ENCODE data around the gene ZMAT3.

Gene ZMAT3

DNA sequence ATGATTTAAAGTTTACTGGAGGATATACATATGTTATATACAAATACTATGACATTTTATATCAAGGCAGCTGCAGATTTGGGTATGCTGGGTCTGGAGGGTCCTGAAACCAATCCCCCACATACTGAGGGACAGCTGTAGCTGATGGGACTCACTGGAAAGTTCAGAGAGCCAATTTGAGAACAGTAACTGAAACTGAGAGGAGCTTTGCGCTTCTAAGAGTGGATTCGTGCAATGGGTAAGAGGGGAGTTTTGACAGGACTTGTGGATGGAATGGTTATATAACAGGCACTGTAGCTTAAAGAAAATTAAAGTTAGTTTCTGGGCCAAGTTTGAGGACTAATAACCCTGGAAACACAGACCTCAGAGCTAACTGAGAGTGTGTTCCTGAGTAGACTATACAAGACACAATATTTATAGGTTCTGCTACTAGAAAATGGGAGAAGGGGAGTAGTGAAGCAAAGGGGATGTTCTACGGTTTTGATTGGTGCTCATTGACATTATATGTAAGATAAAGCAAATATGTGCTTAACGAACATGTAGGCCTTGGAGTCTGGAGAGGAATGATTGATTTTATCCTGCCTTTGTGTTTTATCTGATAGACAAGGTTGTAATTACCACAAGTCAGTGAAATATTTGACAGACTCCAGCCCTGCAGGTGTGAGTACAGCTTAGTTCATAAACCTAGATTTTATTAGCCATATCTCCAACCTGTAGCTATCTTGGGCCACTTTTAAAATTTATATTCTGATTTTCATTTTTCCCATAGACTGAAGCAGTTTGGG, 4.8 kb upstream of the ZMAT3 start:
- CTCF ChIA-PET = interaction anchor here (0.8 to 1.3 kb wide), 4 partner anchors 28 to 245 kb away, joined by 3 to 5 read pairs (median 4); no protein-coding TSS in a partner anchor
- H3K4me1 ChIP-seq (ENCODE audit: control insufficient read depth, insufficient read depth, low read length) = no peaks in the 10 kb centered on the region
- no peak overlapping the region for H3K27ac ChIP-seq (ENCODE audit: extremely low read depth, low read depth, low read length)
- no peak overlapping the region for H3K4me3 ChIP-seq (ENCODE audit: low read depth, low read length)
- no peaks in the 10 kb centered on the region for H3K36me3 ChIP-seq (ENCODE audit: control insufficient read depth in 2 of 2, insufficient read depth in 1 of 2, low read length in 2 of 2)
- TF ChIP-seq ZNF560 (tag by site-specific recombination; IDR thresholded peaks at IDR 0.05; ENCODE audit: borderline replicate concordance) (no peak), ZNF513 (tag by site-specific recombination; IDR thresholded peaks at IDR 0.05) (no peak), SCRT2 (tag by site-specific recombination; IDR thresholded peaks at IDR 0.05) (no peak), ZNF501 (tag by site-specific recombination; IDR thresholded peaks at IDR 0.05) (no peak), ZNF311 (tag by site-specific recombination; IDR thresholded peaks at IDR 0.05; ENCODE audit: borderline replicate concordance) (no peak), ZNF10 (tag by site-specific recombination; IDR thresholded peaks at IDR 0.05) (no peak), ZNF548 (tag by site-specific recombination; IDR thresholded peaks at IDR 0.05) (no peak), ZFHX2 (tag by site-specific recombination; conservative IDR thresholded peaks at IDR 0.05) (no peak)
- TF ChIP-seq, protein P1, sequence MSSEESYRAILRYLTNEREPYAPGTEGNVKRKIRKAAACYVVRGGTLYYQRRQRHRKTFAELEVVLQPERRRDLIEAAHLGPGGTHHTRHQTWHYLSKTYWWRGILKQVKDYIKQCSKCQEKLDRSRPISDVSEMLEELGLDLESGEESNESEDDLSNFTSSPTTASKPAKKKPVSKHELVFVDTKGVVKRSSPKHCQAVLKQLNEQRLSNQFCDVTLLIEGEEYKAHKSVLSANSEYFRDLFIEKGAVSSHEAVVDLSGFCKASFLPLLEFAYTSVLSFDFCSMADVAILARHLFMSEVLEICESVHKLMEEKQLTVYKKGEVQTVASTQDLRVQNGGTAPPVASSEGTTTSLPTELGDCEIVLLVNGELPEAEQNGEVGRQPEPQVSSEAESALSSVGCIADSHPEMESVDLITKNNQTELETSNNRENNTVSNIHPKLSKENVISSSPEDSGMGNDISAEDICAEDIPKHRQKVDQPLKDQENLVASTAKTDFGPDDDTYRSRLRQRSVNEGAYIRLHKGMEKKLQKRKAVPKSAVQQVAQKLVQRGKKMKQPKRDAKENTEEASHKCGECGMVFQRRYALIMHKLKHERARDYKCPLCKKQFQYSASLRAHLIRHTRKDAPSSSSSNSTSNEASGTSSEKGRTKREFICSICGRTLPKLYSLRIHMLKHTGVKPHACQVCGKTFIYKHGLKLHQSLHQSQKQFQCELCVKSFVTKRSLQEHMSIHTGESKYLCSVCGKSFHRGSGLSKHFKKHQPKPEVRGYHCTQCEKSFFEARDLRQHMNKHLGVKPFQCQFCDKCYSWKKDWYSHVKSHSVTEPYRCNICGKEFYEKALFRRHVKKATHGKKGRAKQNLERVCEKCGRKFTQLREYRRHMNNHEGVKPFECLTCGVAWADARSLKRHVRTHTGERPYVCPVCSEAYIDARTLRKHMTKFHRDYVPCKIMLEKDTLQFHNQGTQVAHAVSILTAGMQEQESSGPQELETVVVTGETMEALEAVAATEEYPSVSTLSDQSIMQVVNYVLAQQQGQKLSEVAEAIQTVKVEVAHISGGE (tag by site-specific recombination; conservative IDR thresholded peaks at IDR 0.05; ENCODE audit: low read depth) = no peak
- TF ChIP-seq, protein P2, sequence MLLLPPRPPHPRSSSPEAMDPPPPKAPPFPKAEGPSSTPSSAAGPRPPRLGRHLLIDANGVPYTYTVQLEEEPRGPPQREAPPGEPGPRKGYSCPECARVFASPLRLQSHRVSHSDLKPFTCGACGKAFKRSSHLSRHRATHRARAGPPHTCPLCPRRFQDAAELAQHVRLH (tag by site-specific recombination; IDR thresholded peaks at IDR 0.05) = no peak
- POLR2A ChIA-PET = no interaction called here
- H3K9me3 ChIP-seq (ENCODE audit: control insufficient read depth, insufficient read depth, low read depth, low read length) = no peaks in the 10 kb centered on the region

DNA sequence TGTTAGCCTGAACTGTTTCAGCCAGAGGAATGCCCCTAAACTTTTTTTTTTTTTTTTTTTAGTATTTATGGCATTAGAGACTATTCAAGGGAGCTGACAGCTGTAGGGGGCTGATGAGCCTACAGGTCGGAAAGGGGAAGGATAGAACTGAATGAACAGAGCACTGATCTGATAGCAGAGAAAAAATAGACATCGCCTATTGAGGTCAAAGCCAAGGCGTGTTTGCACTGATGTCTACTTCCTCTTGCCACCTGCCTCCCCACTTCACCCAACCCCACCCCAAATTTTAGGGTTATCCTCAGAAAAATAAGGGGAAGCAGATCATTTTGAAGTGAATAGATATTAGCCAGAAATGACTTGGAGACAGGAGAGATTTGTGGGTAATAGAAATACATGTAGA, 3.0 kb upstream of the ZMAT3 start:
- ChIA-PET POLR2A (no interaction called here), CTCF (no interaction called here)
- Histone ChIP-seq H3K27ac (ENCODE audit: extremely low read depth, low read depth, low read length) (no peak overlapping the region), H3K9me3 (ENCODE audit: control insufficient read depth, insufficient read depth, low read depth, low read length) (no peaks in the 10 kb centered on the region), H3K36me3 (ENCODE audit: control insufficient read depth in 2 of 2, insufficient read depth in 1 of 2, low read length in 2 of 2) (no peaks in the 10 kb centered on the region), H3K4me3 (ENCODE audit: low read depth, low read length) (no peak overlapping the region), H3K4me1 (ENCODE audit: control insufficient read depth, insufficient read depth, low read length) (no peaks in the 10 kb centered on the region)
- TF ChIP-seq KLF17 (tag by site-specific recombination; IDR thresholded peaks at IDR 0.05) (no peak), ZNF658 (tag by site-specific recombination; IDR thresholded peaks at IDR 0.05) (no peak), ZSCAN5A (tag by site-specific recombination; IDR thresholded peaks at IDR 0.05) (no peak), MZF1 (tag by site-specific recombination; IDR thresholded peaks at IDR 0.05; ENCODE audit: borderline replicate concordance) (no peak), GLI2 (tag by site-specific recombination; IDR thresholded peaks at IDR 0.05; ENCODE audit: borderline replicate concordance, low read depth) (no peak), REPIN1 (tag by site-specific recombination; IDR thresholded peaks at IDR 0.05; ENCODE audit: low read depth) (no peak), ZNF202 (tag by site-specific recombination; IDR thresholded peaks at IDR 0.05; ENCODE audit: borderline replicate concordance) (no peak)
- TF ChIP-seq, protein P3, sequence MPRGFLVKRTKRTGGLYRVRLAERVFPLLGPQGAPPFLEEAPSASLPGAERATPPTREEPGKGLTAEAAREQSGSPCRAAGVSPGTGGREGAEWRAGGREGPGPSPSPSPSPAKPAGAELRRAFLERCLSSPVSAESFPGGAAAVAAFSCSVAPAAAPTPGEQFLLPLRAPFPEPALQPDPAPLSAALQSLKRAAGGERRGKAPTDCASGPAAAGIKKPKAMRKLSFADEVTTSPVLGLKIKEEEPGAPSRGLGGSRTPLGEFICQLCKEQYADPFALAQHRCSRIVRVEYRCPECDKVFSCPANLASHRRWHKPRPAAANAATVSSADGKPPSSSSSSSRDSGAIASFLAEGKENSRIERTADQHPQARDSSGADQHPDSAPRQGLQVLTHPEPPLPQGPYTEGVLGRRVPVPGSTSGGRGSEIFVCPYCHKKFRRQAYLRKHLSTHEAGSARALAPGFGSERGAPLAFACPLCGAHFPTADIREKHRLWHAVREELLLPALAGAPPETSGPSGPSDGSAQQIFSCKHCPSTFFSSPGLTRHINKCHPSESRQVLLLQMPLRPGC (tag by site-specific recombination; IDR thresholded peaks at IDR 0.05) = no peak

All from HEK293 (cell line).